OCI-LY7 (cell line): ENCODE data around the gene GSG1L. TPM values are rescaled to one million over a fixed set of nuclear protein-coding genes. Genes with fewer than 3 reads are reported as not detected.

ENCODE experiments used
- BruUV-seq: library from RNA; stranded (reverse); fragments of 400-500 nt; replicated peaks from 2 replicates; lab custom pipeline; 2021; lab: Mats Ljungman, UMichigan
- CTCF ChIA-PET: fragments of 300-600 bp; sonication (Branson Sonifier 250); formaldehyde crosslinking; loops from one replicate; lab custom pipeline; 2022; ENCODE audit warnings: antibody characterized with exemption; ENCODE audit not compliant: unreplicated experiment; lab: Charles Lee
- POLR2A ChIA-PET: fragments of 300-600 bp; sonication (Branson Sonifier 250); formaldehyde crosslinking; loops from one replicate; lab custom pipeline; 2022; ENCODE audit warnings: antibody characterized with exemption; lab: Charles Lee
- DNase-seq: peaks from one replicate; pipeline ENCODE4 v3.0.0-alpha.2; 2015; ENCODE audit warnings: low spot score
- H2AFZ ChIP-seq: fragments of 200-600 bp; sonication (generic), shearing (Covaris generic); 2 replicates; pipeline ENCODE4 v1.6.1; 2014; ENCODE audit warnings: mild to moderate bottlenecking, antibody characterized with exemption, low read length, moderate library complexity
- H3K27ac ChIP-seq: fragments of 200-600 bp; sonication (generic); 2 replicates; pipeline ENCODE4 v1.5.1; 2014; ENCODE audit warnings: mixed run types, low read depth, mild to moderate bottlenecking, moderate library complexity, low read length, inconsistent platforms; ENCODE audit not compliant: poor library complexity, severe bottlenecking
- H3K36me3 ChIP-seq: fragments of 200-600 bp; sonication (generic); 2 replicates; pipeline ENCODE4 v1.6.1; 2014; ENCODE audit warnings: mild to moderate bottlenecking, antibody characterized with exemption, low read length, moderate library complexity, mixed read lengths; ENCODE audit not compliant: insufficient read depth
- H3K4me1 ChIP-seq: fragments of 200-600 bp; sonication (generic); 2 replicates; pipeline ENCODE4 v1.5.1; 2014; ENCODE audit warnings: mild to moderate bottlenecking, low read length; ENCODE audit not compliant: insufficient read depth, poor library complexity, severe bottlenecking
- H3K4me2 ChIP-seq: fragments of 200-600 bp; sonication (generic); 2 replicates; pipeline ENCODE4 v1.6.1; 2014; ENCODE audit warnings: mild to moderate bottlenecking, low read length
- H3K4me3 ChIP-seq: fragments of 200-600 bp; sonication (generic); 2 replicates; pipeline ENCODE4 v1.5.1; 2014; ENCODE audit warnings: mild to moderate bottlenecking, low read depth, low read length; ENCODE audit not compliant: poor library complexity, severe bottlenecking
- H3K79me2 ChIP-seq: fragments of 200-600 bp; sonication (generic); 2 replicates; pipeline ENCODE4 v1.6.1; 2016; ENCODE audit warnings: low read depth, mild to moderate bottlenecking, low read length, moderate library complexity, mixed read lengths; ENCODE audit not compliant: insufficient read depth
- H3K9me2 ChIP-seq: fragments of 200-600 bp; sonication (generic); 2 replicates; pipeline ENCODE4 v1.6.1; 2016; ENCODE audit warnings: mild to moderate bottlenecking, low read length, mixed read lengths; ENCODE audit not compliant: insufficient read depth
- H3K9me3 ChIP-seq: fragments of 200-600 bp; sonication (generic); 2 replicates; pipeline ENCODE4 v1.6.1; 2014; ENCODE audit warnings: mild to moderate bottlenecking, mixed run types, low read length, mixed read lengths
- H4K20me1 ChIP-seq: fragments of 200-600 bp; sonication (generic); 2 replicates; pipeline ENCODE4 v1.6.1; 2014; ENCODE audit warnings: mild to moderate bottlenecking, antibody characterized with exemption, low read length, moderate library complexity, mixed read lengths; ENCODE audit not compliant: insufficient read depth
- CTCF ChIP-seq: fragments of 200-600 bp; sonication (generic); conservative IDR thresholded peaks from 2 replicates; pipeline ENCODE4 v1.5.1; 2014; ENCODE audit warnings: mild to moderate bottlenecking, antibody characterized with exemption, low read length, moderate library complexity, mixed read lengths
- EZH2phosphoT487 ChIP-seq: fragments of 200-600 bp; sonication (generic); IDR thresholded peaks from 2 replicates; pipeline ENCODE4 v1.6.1; 2018; ENCODE audit warnings: low read depth, borderline replicate concordance, mild to moderate bottlenecking, mixed run types, antibody characterized with exemption, low read length, moderate library complexity, mixed read lengths
- intact Hi-C: fragments of 100-400 bp; cut with micrococcal nuclease; formaldehyde crosslinking; loops from one replicate; pipeline ENCODE4 v1.10.0; 2022; ENCODE audit not compliant: unreplicated experiment
- total RNA-seq, 2 experiments: library from RNA; depleted of rRNA in 1 of 2; stranded (reverse); fragments of >200 nt in 1 of 2; shearing (Covaris generic) in 1 of 2; gene quantifications; 2 replicates each; pipeline ENCODE4 v1.2.3, GENCODE V29; 2014 to 2022

The GSG1L gene
- total RNA-seq, 2 experiments from 2014 or later: not detected

GRCh38 chr16:27963471-27963965 lies 100.0 kb downstream of the GSG1L start:
- Histone ChIP-seq H3K9me3 (no peaks in the 10 kb centered on the region), H3K36me3 (no peaks in the 10 kb centered on the region), H3K4me1 (no peaks in the 10 kb centered on the region), H3K4me3 (no peak overlapping the region), H3K4me2 (no peak overlapping the region), H3K27ac (no peak overlapping the region), H4K20me1 (no peaks in the 10 kb centered on the region), H3K79me2 (no peaks in the 10 kb centered on the region), H3K9me2 (no peaks in the 10 kb centered on the region), H2AFZ (no peak overlapping the region)
- intact Hi-C loops: no loop called here
- DNase-seq: no peak
- CTCF ChIA-PET: no interaction called here
- no TSS peak for BruUV-seq
- TF ChIP-seq EZH2phosphoT487 (no peak), CTCF (no peak)
- POLR2A ChIA-PET: no interaction called here

GRCh38 chr16:27962197-27962596 lies 101.3 kb downstream of the GSG1L start:
- H3K36me3 ChIP-seq: no peaks in the 10 kb centered on the region
- ChIA-PET CTCF (no interaction called here), POLR2A (no interaction called here)
- H3K9me2 ChIP-seq: no peaks in the 10 kb centered on the region
- H4K20me1 ChIP-seq: no peaks in the 10 kb centered on the region
- H3K4me1 ChIP-seq: no peaks in the 10 kb centered on the region
- H3K9me3 ChIP-seq: no peaks in the 10 kb centered on the region
- no peak overlapping the region for H2AFZ ChIP-seq
- intact Hi-C loops: no loop called here
- H3K79me2 ChIP-seq: no peaks in the 10 kb centered on the region
- no peak overlapping the region for H3K4me2 ChIP-seq
- no peak overlapping the region for H3K27ac ChIP-seq
- DNase-seq: no peak
- no TSS peak for BruUV-seq
- H3K4me3 ChIP-seq: no peak overlapping the region
- TF ChIP-seq EZH2phosphoT487 (no peak), CTCF (no peak)

GRCh38 chr16:27961296-27961620 lies 102.3 kb downstream of the GSG1L start:
- Histone ChIP-seq H3K9me2 (no peaks in the 10 kb centered on the region), H2AFZ (no peak overlapping the region), H3K36me3 (no peaks in the 10 kb centered on the region), H3K27ac (no peak overlapping the region), H3K4me3 (no peak overlapping the region), H3K79me2 (no peaks in the 10 kb centered on the region), H3K9me3 (no peaks in the 10 kb centered on the region), H3K4me1 (no peaks in the 10 kb centered on the region), H4K20me1 (no peaks in the 10 kb centered on the region), H3K4me2 (no peak overlapping the region)
- intact Hi-C loops: no loop called here
- ChIA-PET POLR2A (no interaction called here), CTCF (no interaction called here)
- TF ChIP-seq CTCF (no peak), EZH2phosphoT487 (no peak)
- no TSS peak for BruUV-seq
- DNase-seq: no peak
